Measurements from ENCODE around the gene PRR7.

Gene PRR7

GRCh38 chr5:177425196-177425800 is 21.3 kb upstream of the PRR7 start:
- no peak for DNase-seq

DNA sequence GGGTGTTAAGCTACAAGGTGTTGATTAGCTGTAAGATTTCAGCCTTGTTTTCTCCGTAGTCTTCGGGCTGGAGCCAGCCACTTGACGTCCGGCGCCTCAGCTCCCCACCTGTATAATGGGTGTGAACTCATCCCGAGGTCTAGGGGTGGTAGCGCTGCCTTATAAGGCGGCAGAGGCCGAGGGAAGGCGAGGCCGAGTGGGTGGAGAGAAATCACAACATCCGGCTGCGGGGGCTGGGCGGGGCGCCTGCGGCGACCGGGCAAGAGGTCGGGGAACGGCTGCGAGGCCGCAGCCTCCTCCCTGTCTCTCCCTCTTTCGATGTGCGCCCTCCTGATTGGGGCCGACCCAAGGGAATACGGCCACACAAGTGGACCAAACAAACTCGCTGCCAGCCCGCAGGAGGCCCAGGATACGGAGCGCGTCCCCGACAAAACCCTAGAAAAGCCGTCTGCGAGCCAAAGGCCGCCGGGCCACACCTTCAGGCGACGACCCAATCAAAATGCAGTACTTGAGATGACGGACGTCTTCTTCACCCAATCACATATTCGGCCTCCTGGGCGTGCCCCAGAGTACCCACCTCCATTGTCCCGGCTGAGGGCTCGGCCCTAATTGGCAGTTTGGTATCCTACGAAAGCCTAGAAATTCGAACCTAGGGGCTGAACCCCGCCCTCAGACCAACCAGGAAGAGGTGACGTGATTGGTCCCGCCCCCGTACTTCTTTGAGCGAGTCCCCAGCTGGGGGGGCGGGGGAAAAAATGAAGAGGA is 20.6 kb upstream of the PRR7 start:
- peak; percentile 98 for DNase-seq

DNA sequence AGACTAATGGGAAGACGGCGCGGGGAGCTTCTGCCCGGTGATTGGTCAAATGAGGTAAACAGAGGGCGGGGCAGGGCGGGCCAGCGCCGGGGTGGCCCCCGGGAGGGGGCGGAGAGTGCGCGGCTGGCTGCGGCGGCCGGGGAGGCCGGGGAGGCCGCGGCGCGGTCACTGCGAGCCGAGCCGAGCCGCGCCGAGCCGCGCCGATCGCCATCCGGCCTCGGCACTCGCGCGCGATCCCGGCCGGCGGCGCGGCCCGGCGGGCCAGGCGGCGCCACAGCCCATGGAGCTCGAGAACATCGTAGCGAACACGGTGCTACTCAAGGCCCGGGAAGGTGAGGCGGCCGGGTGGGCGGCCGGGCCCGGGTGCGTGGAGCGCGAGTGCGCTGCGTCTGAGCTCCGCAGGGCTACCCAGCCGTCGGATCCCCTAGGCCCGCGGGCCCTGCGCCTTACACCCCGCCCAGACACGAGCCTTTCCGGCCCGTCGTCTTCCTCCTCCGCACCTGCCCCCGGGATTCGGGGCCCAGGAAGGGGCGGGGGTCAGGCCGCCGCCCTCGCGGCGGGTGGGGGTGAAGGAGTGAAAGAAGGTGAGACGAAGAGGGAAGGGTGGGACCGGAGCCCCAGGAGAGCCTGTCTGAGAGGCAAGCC is 19.9 kb upstream of the PRR7 start, which contains the start of gene GRK6:
GRK6 (plus strand) TSS at position 111 of the 645 bp plus-strand sequence; CDS start at position 281, 170 bp downstream.
- peak; percentile 19 for DNase-seq

DNA sequence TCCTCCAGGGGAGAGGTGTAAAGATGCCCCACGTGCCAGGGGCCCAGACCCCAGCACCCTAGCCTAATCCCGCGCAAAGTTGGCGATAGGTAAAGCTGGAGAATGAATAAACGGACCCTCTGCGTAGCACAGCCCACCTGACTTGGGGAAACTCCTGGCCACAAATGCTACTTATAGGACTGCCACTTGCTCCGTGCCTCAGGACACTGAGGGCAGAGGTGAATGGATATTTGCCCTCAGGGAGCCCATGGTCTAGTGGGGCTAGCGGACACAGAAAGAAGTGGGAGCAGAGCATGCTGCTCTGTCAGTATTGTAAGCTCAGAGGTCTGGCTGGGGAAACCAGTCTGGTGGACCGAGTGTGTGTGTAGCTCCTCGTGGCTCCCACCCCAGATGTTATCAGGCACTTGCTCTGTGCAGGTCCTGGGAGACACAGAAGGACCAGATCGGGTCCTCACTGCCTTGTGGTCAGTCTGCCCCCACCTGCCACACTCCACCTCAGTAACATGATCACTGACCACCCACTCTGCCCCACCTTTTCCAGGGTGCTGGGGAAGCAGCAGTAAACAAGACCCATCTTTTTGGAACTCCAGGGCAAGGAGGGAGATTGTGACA is 19.3 kb upstream of the PRR7 start:
- peak; percentile 19 for DNase-seq

- no peak for DNase-seq
Observed at GRCh38 chr5:177427919-177428573, 18.6 kb upstream of the PRR7 start.

DNA sequence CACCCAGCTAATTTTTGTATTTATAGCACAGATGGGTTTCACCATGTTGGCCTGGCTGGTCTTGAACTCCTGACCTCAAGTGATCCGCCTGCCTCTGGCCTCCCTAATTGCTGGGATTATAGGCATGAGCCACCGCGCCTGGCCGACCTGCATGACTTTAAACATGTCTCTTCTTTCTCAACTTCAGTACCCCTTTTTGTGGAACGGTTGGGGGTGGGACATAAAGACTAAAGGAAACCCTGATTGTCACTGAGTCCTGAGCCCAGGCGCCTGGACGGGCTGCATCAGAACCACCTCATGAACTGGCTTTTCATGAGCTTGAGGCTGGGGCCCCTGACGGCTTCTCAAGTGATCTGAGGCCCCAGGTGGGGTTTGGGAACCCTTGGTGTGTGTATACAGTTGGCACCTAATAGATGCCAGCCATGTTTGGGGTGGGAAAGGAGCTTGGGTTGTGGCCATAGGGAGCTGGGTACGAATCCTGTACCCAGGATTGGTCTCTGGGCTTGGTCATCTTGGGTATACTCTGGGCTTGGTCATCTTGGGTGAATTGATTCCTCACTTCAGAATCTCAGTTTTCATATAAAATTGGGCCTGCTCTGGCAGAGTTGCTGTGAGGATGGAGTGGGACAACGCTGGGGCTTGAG is 17.9 kb upstream of the PRR7 start:
- no peak for DNase-seq

- no peak for DNase-seq
Observed at GRCh38 chr5:177429248-177430040, 17.2 kb upstream of the PRR7 start.

DNA sequence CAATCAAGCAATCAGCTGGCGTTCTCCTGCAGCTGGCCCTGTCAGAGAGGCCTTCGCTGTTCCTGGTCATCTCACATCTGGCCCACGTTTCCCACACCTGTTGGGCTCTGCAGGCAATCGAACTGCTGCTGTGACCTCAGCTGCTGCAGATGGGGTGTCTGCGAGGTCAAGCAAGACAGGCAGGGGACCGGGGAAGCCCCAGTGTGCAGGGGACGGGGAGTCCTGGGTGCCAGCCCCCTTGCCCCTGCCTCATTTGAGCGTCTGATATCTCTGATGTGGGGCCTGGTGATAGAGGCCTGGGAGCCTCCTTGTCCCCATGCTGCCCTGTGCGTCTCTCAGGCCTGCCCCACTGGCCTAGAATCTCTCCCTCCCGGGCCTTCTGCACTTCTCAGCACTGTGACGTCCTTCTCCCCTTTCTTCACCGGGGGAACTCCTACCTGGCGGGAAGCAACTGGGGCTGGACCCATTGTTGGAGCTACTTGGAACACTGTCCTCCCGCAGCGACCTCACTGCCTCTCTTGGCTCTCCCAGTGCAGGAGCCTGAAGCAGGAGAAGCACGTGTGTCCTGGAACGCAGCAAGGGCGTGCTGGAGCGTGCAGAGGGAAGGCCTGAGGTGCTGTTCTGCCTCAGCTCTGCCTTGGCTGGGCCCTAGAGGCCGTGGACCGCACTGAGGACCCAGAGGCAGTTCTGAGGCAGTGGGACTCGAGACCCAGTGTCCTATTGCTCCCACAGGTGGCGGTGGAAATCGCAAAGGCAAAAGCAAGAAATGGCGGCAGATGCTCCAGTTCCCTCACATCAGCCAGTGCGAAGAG is 16.3 kb upstream of the PRR7 start:
- no peak for DNase-seq

- no peak for DNase-seq
Observed at GRCh38 chr5:177430972-177431316, 15.7 kb upstream of the PRR7 start.

- DNase-seq = no peak
Observed at GRCh38 chr5:177431317-177432142, 15.1 kb upstream of the PRR7 start.

DNA sequence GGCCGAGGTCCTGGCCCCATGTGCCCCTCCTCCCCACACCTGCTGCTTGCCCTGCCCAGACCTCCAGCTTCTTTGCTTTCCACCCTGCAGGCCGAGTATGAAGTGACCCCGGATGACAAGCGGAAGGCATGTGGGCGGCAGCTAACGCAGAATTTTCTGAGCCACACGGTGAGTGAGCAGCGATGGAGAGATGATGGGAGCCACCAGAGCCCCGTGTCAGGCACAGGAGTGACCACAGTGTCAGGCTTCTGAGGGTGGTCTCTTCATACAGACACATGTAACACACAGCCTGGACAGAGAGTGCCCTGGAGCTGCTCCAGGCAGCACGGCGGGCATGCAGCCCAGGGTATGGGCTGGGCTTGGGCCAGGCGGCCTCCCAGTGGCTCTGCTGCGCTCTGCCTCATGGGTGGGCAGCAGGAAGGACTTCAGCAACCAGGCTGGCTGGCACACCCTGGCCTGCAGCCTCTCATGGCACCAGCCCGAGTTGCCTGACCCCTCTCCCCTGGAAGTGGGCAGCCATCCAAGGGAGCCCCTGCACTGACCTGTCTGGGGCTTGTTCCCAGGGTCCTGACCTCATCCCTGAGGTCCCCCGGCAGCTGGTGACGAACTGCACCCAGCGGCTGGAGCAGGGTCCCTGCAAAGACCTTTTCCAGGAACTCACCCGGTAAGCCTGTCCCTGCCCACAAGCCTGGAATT is 14.3 kb upstream of the PRR7 start:
- no peak for DNase-seq

DNA sequence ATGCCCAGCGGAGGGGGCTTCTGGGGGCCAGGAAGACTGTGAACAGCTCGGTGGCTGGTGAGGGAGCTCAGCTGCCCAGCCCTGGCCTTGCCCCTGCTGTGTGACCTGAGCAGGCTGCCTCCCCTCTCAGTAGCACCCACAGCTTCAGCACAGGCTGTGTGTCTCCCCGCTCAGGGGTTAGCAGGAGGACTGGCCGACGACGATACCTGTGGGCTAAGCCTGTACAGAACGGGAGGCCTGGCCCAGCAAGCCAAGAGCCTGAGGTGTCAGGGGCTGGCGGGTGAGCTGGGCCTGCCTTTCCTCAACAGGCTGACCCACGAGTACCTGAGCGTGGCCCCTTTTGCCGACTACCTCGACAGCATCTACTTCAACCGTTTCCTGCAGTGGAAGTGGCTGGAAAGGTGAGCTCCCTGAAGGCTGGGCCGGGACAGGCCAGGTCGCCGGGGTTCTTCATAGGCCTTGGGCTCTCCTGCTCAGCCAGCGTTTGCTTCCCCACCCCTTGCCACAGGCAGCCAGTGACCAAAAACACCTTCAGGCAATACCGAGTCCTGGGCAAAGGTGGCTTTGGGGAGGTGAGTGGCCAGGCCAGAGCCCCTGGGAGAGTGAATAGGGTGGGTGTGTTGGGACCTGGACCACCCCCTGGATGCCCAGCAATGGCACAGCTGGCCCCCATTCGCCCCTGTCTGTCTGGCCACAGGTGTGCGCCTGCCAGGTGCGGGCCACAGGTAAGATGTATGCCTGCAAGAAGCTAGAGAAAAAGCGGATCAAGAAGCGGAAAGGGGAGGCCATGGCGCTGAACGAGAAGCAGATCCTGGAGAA is 13.6 kb upstream of the PRR7 start:
- no peak for DNase-seq

DNA sequence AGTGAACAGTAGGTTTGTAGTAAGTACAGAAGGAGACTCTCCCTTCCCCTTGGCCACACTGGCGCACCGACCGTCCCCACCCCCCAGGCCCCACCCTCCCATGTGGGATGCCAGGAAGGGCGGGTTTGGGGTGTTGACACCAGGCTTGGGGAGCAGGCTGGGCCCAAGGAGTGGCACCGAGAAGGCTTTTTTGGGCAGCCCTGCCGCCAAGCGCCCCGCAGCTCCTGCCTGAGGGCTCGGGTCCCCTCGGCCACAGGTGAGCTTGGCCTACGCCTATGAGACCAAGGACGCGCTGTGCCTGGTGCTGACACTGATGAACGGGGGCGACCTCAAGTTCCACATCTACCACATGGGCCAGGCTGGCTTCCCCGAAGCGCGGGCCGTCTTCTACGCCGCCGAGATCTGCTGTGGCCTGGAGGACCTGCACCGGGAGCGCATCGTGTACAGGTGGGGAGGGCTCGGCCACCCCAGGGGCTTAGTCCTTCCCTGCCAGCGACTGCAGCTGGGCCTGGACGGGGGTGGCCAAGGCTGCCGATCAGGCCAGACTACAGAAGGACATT is 12.9 kb upstream of the PRR7 start:
- no peak for DNase-seq

DNA sequence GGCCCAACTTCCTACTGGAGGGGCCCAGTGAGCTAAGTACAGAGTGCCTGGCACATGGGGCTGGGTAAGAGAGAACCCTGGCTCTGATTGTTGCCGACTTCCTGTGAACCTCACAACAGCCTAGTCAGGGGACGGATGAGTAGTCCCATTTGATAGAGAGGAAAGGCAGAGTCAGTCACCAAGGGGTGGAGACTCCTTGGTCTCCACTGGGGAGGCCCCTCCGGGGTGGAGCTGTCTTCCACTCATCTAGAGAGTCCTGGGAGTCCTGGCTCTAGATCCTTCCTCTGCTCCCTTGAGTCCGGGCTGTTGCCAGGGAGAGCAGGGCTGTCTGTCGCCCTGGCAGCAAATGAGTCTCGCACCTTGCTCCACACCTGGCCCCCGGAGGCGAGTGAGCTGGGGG is 12.2 kb upstream of the PRR7 start:
- DNase-seq = no peak

DNA sequence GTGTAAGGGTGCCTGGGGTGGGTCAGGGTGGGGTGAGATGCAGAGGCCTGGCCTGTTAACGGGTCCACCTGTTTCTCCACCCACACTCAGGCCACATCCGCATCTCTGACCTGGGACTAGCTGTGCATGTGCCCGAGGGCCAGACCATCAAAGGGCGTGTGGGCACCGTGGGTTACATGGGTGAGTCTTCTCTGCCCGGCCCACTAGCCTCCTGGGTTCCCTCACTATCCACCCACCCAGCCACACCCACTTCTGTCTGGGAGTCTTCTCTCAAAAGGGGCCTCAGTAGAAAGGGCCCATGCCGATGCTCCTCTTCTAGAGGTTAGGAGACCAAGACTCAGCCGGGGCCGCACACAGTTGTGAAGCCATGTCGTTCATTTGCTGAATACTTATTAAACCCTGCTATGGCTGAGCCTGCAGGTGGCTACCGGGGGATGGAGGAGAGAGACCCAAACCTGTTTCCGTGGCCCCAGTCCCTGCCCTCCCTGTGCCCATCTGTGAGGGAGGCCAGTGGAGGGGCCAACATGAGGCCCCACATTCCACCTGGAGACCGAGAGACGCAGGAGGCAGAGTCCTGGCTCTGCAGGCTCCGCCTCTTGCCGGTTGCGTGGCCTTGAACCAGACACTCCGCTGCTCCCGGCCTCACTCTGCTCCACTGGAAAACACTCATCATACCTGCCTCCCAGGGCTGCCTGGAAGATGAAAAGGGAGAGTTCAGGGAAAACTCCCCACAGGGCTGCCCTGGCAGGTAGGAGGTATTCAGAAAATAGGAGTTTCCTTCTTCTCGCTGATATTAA is 11.5 kb upstream of the PRR7 start:
- DNase-seq = no peak

DNA sequence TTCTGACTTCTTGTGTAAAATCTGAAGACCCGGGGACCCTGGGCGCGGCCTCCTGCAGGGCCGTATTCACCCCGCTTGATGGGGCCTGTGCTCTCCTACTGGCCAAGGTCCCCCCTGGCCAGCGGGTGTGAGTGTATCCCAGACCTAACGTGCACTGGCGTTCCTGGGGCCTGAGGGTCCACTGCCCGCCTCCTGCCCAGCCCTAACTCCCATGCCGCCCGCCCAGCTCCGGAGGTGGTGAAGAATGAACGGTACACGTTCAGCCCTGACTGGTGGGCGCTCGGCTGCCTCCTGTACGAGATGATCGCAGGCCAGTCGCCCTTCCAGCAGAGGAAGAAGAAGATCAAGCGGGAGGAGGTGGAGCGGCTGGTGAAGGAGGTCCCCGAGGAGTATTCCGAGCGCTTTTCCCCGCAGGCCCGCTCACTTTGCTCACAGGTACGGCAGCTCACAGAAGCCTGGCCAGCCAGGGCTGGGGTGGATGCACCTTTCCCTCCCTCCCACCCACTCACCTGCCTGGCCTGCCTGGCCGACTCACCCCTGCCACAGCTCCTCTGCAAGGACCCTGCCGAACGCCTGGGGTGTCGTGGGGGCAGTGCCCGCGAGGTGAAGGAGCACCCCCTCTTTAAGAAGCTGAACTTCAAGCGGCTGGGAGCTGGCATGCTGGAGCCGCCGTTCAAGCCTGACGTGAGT is 10.6 kb upstream of the PRR7 start:
- no peak for DNase-seq

DNA sequence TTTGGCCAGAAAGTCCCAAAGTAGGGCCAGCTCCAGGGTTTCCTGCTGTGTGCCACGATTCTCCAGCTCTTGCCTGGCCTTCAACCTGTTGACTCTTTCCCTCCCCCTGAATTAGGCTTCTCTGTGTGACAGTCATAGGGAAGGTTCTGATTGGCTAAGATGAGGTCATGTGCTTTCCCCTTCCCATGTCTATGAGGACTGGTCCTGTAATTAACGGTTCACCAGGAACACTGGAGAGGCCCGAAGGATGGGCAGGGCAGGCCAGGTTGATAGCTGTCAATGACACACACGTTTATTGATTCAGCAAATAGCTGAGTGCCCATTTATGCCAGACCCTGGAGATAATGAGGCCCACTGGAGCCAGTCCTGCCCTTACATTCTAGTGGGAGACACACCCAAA is 9.0 kb upstream of the PRR7 start:
- no peak for DNase-seq

Data from NCI-H2171 treated with DMSO at 0.1 percent for 48 hours (cell line).